Tibial nerve (tissue), 4 donors: ENCODE data around the gene LYPD6.
"Not testable (repeated sequence)": the region's sequence is repeated elsewhere in the genome, so short reads cannot be mapped to it uniquely, and the experiment has no call there.

Experiments used
- CTCF ChIP-seq, 5 experiments: fragments of 200-600 bp in 3 of 5; fragments of 450-650 bp in 2 of 5; sonication (generic) in 3 of 5; IDR thresholded peaks; one replicate each; pipeline ENCODE4 v1.5.1; 2016 to 2019; ENCODE audit warnings: antibody characterized with exemption in 5 of 5, mild to moderate bottlenecking in 3 of 5, moderate library complexity in 2 of 5
- EP300 ChIP-seq, 2 donors: sonication (generic); formaldehyde crosslinking; IDR thresholded peaks; one replicate each; pipeline ENCODE4 v1.6.1; 2017; ENCODE audit warnings: antibody characterized with exemption in 2 of 2, mild to moderate bottlenecking in 1 of 2
- POLR2A ChIP-seq, 2 donors: fragments of 450-650 bp; IDR thresholded peaks; one replicate each; pipeline ENCODE4 v1.6.1; 2017; ENCODE audit warnings: antibody characterized with exemption in 2 of 2, mild to moderate bottlenecking in 2 of 2, moderate library complexity in 2 of 2

- not testable (repeated sequence) for TF ChIP-seq CTCF, EP300, POLR2A (IDR thresholded peaks at IDR 0.05)
Measured at GRCh38 chr2:149506808-149507207, 176.4 kb downstream of the LYPD6 start.
